Inflammatory macrophage (primary cell): Measurements from ENCODE around the gene TRPM5.
A peak's percentile ranks its signal among the peaks of the same experiment; 100 is the strongest.

ENCODE experiments used
- DNase-seq, 2 donors: peaks; one replicate each; pipeline ENCODE4 v3.0.0-alpha.2; 2020 to 2022

Gene TRPM5

DNA sequence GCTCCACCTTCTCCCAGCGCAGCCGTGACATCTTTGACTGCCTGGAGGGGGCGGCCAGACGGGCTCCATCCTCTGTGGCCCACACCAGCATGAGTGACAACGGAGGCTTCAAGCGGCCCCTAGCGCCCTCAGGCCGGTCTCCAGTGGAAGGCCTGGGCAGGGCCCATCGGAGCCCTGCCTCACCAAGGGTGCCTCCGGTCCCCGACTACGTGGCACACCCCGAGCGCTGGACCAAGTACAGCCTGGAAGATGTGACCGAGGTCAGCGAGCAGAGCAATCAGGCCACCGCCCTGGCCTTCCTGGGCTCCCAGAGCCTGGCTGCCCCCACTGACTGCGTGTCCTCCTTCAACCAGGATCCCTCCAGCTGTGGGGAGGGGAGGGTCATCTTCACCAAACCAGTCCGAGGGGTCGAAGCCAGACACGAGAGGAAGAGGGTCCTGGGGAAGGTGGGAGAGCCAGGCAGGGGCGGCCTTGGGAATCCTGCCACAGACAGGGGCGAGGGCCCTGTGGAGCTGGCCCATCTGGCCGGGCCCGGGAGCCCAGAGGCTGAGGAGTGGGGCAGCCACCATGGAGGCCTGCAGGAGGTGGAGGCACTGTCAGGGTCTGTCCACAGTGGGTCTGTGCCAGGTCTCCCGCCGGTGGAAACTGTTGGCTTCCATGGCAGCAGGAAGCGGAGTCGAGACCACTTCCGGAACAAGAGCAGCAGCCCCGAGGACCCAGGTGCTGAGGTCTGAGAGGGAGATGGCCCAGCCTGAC is 41.2 kb downstream of the TRPM5 start:
- DNase-seq, result no peak

- DNase-seq, result no peak
Measured at GRCh38 chr11:2402106-2402505, 42.2 kb downstream of the TRPM5 start.

GRCh38 chr11:2401436-2401984 is 42.8 kb downstream of the TRPM5 start:
- no peak for DNase-seq

GRCh38 chr11:2400762-2401435 is 43.4 kb downstream of the TRPM5 start:
- DNase-seq, result peak in 1 of 2 donors; percentile 16

DNA sequence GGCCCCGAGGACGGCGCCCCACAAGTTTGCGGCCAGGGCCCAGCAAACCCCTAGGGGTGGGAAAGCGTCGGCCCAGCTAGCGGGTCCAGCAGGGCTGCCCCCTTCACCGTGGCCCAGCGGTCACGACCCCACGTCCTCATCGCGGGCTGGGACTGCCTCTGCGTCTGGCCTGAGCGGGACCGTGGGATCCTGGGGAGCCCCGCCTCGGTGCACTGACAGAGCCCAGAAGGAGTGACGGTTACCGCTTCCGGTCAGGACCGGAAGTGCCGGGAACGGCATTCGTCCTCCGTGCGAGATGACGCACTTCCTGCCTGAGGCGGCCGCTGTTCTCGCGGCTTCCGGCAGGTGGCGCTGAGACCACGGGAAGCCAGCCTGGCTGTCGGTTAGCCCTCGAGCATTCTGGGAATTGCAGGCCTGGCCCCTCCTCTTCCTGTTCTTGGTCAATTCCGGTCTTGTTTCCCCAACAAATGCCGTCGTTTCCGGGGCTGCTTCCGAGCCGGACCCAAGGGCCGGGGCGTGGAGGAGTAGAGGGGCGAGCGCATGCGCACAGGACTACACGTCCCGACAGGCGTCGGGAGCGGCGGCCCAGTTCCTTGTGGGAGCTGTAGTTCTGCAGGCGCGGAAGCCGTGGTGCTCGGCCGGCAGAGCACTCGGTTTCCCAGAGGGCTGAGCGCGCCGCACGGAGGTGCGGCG is 44.1 kb downstream of the TRPM5 start, which contains the start of gene TSSC4:
Gene TSSC4, plus strand, starts transcription at position 682 of the 693 bp plus-strand sequence. CDS start 1,884 bp downstream, outside the sequence.
- peak; percentile 100 for DNase-seq

DNA sequence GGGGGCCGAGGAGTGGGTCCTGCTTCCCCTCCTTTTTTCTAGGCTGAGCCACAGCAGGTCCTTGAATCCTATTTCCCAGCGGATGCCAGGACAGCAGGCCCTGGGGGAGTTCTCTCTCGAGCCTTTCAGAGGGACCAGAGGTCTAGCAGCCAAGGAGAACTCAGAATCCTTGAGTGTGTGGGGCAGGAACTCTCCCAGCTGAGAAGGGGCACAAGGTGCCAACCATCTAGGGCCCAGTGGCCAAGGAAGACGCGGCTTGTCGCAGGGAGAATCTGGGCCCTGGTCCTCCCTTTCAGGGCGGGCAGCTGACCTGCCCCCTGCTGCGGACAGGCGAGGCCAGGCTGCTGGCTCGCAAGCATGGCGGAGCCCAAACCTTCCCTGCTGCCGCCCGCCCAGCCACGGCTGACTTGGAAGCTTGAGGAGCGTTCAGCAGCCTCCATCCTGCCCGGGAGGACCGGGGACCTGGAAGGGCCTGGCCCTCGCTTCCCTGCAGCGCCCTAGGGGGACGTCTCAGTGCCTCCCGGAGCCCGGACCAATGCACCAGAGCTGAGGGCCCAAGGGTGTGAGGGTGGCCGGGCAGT is 44.7 kb downstream of the TRPM5 start:
- peak in 1 of 2 donors; percentile 9 for DNase-seq

DNA sequence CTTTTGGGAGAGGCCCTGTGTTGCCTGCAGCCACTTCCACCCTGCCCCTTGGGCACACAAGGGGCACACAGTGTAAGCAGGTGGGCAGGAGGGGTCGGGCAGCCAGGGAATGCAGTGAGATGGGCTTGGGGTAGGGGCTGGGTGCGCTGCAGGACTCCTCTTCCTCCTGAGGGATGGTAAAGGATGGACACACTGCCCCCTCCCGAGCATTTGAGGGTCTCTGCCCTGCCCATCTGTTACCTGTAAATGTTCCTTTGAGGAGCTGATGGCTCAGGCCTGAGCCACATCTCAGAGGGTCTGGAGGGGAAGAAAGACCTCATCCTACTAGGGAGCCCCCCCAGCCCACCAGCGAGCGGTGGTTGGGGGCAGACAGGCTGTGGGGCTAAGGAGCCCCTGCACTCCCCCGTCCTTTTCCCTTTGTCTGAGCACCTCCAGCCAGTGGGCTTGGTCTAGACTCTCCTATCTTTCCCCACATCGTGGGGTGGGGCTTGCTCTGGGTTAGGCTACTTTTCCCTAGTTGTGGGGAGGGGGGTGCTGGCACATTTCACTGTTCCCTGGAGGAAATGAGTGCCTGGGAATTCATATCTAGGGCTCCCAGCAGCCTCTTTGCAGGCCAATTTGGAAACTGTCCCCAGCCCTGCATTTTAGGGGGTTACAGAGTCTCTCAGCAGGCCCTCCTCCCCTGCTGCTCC is 45.5 kb downstream of the TRPM5 start:
- DNase-seq, result no peak

- DNase-seq, result no peak
Measured at GRCh38 chr11:2397005-2397404, 47.3 kb downstream of the TRPM5 start.

DNA sequence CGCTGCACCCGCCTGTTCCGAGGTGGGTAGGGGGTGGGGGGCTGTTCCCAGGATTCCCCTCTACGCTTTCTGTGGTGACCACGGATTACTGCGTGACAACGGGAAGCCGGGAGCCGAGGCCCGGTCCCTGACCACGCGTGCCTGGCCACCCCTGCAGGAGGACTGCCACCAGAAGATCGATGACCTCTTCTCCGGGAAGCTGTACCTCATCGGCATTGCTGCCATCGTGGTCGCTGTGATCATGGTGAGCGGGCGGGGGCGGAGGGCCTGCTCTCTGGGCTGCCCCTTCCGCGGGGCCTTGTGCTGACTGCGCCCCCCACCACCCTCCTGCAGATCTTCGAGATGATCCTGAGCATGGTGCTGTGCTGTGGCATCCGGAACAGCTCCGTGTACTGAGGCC is 47.8 kb downstream of the TRPM5 start:
- DNase-seq, result no peak

- no peak for DNase-seq
Measured at GRCh38 chr11:2395856-2396255, 48.5 kb downstream of the TRPM5 start.

DNA sequence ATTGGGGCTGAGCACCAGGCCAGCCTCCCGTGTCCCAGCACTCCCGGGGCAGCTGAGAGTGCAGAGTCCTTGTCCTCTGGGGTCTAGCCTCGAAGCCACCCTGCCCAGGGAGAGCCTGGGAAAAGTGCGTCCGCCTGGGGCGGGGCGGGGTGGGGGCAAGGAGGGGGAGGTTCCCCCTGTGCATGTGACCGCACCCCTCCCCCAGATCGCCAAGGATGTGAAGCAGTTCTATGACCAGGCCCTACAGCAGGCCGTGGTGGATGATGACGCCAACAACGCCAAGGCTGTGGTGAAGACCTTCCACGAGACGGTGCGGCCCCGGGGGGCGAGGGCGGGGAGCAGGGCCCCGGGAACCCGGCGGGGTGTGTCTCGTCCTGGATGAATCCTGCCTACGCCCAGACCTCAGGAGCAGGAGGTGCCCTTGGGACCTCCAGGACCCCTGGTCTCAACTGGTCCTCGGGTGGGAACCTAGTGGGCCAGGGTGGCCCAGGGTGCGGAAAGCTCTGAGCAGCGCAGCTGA is 49.0 kb downstream of the TRPM5 start:
- no peak for DNase-seq

GRCh38 chr11:2394818-2395105 is 49.6 kb downstream of the TRPM5 start:
- no peak for DNase-seq
